IPS-20b (cell line): ENCODE data around the gene SRGAP1.
"Not testable (repeated sequence)": the region's sequence is repeated elsewhere in the genome, so short reads cannot be mapped to it uniquely, and the experiment has no call there.

ENCODE experiments used
- H3K27ac ChIP-seq: one replicate; pipeline ENCODE4 v1.5.1; 2013; ENCODE audit warnings: low read length
- H3K27me3 ChIP-seq: 2 replicates; pipeline ENCODE4 v1.6.1; 2013; ENCODE audit warnings: mild to moderate bottlenecking, low read length, inconsistent platforms; ENCODE audit not compliant: insufficient read depth
- H3K36me3 ChIP-seq: 2 replicates; pipeline ENCODE4 v1.6.1; 2013; ENCODE audit warnings: low read depth, mild to moderate bottlenecking, inconsistent platforms, low read length, moderate library complexity; ENCODE audit not compliant: insufficient read depth
- H3K4me1 ChIP-seq: 2 replicates; pipeline ENCODE4 v1.6.1; 2013; ENCODE audit warnings: mild to moderate bottlenecking, control low read depth, inconsistent platforms, low read length, moderate library complexity; ENCODE audit not compliant: insufficient read depth
- H3K4me3 ChIP-seq: 2 replicates; pipeline ENCODE4 v1.5.1; 2013; ENCODE audit warnings: mild to moderate bottlenecking, low read length, inconsistent platforms
- H3K9ac ChIP-seq: 2 replicates; pipeline ENCODE4 v1.6.1; 2013; ENCODE audit warnings: low read depth, mild to moderate bottlenecking, inconsistent platforms, low read length, moderate library complexity
- H3K9me3 ChIP-seq: 2 replicates; pipeline ENCODE4 v1.6.1; 2013; ENCODE audit warnings: mild to moderate bottlenecking, low read depth, low read length, inconsistent platforms; ENCODE audit not compliant: insufficient read depth

SRGAP1 gene

GRCh38 chr12:63855299-63855698 lies 10.8 kb downstream of the SRGAP1 start:
- H3K27ac ChIP-seq, result no peak overlapping the region

DNA sequence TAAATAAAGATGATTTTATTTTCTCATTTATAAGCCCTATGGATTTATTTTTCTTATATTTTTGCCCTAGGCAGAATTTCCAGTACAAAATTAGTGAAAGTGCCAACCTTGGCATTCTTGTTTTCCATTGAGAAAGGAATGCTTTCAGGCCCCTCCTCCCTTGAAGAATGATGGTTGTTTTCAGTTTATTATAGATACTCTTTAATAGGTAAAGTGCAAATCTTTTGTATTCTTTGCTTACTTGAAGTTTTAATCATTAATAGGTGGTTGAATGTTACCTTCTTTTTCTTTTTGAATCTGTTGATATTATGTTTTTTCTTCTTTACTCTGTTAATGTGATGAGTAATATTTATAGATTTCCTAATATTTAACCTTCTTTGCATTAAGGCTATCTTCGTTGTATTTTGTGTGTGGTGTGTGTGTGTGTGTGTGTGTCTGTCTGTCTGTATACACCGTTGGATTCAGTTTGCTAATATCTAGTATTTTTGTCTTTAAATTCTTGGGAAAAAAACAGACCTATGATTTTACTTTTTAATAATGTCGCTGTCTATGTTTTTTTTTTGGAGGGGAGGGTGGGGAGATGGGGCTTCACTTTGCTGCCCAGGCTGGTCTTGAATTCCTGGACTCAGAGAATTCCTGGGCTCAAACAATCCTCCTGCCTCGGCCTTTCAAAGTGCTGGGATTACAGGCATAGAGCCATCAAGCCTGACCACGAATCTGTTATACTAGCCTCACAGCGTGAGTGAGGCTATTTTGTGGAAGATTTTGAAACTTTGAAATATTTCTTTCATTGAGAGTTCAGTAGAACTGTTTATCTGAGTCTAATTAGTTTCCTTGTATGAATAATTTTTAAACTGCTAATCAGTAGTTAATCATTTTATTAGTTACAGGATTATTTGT lies 13.5 kb downstream of the SRGAP1 start:
- Histone ChIP-seq H3K27ac (no peak overlapping the region), H3K36me3 (no peaks in the 10 kb centered on the region), H3K4me1 (peaks cover 10% of the 10 kb centered on the region), H3K4me3 (no peak overlapping the region), H3K27me3 (no peaks in the 10 kb centered on the region), H3K9me3 (no peaks in the 10 kb centered on the region), H3K9ac (no peak overlapping the region)

More at GRCh38 chr12:63855299-63855698, 10.8 kb downstream of the SRGAP1 start:
- no peaks in the 10 kb centered on the region; the same call in 1 of the 2 replicates for H3K4me1 ChIP-seq
- H3K9me3 ChIP-seq, result no peaks in the 10 kb centered on the region
- no peak overlapping the region for H3K9ac ChIP-seq
- no peaks in the 10 kb centered on the region for H3K36me3 ChIP-seq
- H3K4me3 ChIP-seq, result no peak overlapping the region
- H3K27me3 ChIP-seq, result no peaks in the 10 kb centered on the region

GRCh38 chr12:63859880-63860279 lies 15.4 kb downstream of the SRGAP1 start:
- not testable (repeated sequence) for H3K9ac ChIP-seq, H3K36me3 ChIP-seq, H3K4me3 ChIP-seq, H3K9me3 ChIP-seq, H3K27me3 ChIP-seq, H3K27ac ChIP-seq
- peaks cover 13% of the 10 kb centered on the region; the same call in 1 of the 2 replicates for H3K4me1 ChIP-seq

DNA sequence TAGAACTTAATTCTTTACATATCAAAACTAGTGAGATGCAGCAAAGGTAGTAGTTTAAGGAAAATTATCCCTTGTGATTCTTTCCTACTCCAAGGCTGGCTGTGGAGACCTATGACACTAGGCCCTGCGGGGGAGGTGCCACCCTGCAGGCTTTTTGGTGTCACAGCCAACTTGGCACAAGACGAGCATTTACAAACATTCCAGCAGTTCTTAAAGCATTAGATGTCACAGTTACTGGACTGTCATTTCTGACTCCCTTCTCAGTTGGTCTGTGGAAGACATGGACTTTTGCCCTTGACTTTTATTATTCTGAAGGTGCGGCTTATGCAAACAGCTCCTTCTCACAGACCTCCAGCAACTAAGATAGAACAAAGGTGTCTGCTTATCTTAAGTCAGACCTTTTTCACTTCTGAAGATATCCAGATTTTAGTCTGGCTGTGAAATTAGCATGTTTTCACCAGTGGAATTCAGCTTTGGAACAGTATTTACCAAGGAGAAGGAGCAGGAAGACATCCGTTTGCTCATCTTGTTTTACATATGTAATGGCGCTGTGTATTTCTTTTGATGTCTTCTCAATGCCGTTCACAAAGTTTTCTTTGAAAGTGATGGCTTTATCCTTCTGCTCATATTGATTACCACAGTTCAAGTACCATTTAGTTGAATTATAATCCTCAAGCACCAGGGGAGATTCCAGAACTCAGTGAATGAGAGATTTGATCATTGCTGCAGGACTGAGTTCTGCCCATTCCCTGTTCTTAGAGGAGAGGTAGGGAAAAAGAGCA lies 17.9 kb downstream of the SRGAP1 start:
- Histone ChIP-seq H3K27ac (no peak overlapping the region), H3K9me3 (no peaks in the 10 kb centered on the region), H3K4me1 (peaks cover 21% of the 10 kb centered on the region; the same call in 1 of the 2 replicates), H3K4me3 (peak overlapping the region; percentile 14; the same call in 1 of the 2 replicates), H3K9ac (no peak overlapping the region), H3K27me3 (no peaks in the 10 kb centered on the region), H3K36me3 (no peaks in the 10 kb centered on the region)

DNA sequence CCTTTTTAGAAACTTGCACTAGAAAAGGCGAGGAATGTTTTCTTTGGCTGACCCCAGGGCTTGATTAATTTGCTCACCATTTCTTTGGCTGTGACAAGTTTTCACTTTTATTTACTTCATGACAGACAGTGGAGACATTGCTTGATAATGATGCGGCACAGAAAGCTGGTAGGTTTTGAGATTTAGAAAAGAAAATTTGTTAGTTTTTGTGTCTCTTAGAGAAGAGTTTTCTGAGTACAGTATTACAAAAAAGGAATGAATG lies 18.4 kb downstream of the SRGAP1 start:
- no peak overlapping the region for H3K27ac ChIP-seq
- H3K27me3 ChIP-seq, result no peaks in the 10 kb centered on the region
- H3K9me3 ChIP-seq, result no peaks in the 10 kb centered on the region
- peaks cover 21% of the 10 kb centered on the region; the same call in 1 of the 2 replicates for H3K4me1 ChIP-seq
- H3K36me3 ChIP-seq, result no peaks in the 10 kb centered on the region
- H3K9ac ChIP-seq, result no peak overlapping the region
- no peak overlapping the region for H3K4me3 ChIP-seq

DNA sequence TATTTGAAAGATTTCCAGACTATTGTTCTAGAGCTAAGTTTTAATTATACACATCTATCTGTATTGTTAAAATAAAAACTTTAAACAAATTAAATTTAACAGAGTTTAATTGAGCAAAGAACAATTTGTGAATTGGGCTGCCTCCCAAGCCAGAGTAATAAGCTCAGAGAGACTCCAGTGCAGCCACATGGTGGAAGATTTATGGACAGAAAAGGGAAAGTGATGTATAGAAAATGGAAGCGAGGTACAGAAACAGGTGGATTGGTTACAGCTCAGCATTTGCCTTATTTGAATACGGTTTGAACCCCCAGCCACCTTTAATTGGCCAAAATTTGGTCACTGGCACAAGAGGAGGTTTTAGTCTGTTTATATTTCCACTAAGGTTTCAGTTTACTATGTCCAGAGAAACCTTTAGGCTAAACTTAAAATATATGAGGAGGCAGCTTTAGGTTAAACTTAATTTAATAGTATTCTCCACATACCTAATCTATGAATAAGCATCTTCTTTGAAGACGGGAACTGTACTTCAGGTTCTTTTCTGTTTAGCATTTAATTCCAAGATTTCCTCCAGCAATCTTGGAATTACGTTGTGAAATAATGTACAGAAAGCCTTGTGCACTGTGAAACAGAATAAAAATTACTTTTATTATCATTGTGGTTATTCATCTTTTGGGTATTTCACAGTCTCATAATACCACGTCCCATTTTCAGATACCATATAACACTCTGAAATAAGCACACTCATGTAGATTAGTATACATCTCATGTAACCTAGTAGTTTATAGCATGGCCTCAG lies 19.4 kb downstream of the SRGAP1 start:
- H3K9ac ChIP-seq, result no peak overlapping the region
- H3K4me1 ChIP-seq, result peaks cover 21% of the 10 kb centered on the region; the same call in 1 of the 2 replicates
- no peak overlapping the region for H3K27ac ChIP-seq
- H3K27me3 ChIP-seq, result no peaks in the 10 kb centered on the region
- no peaks in the 10 kb centered on the region for H3K9me3 ChIP-seq
- H3K36me3 ChIP-seq, result no peaks in the 10 kb centered on the region
- H3K4me3 ChIP-seq, result no peak overlapping the region

GRCh38 chr12:63864454-63864706 lies 19.9 kb downstream of the SRGAP1 start:
- Histone ChIP-seq H3K9ac (no peak overlapping the region), H3K4me1 (peaks cover 21% of the 10 kb centered on the region; the same call in 1 of the 2 replicates), H3K4me3 (no peak overlapping the region), H3K36me3 (no peaks in the 10 kb centered on the region), H3K27me3 (no peaks in the 10 kb centered on the region), H3K9me3 (no peaks in the 10 kb centered on the region), H3K27ac (no peak overlapping the region)

GRCh38 chr12:63865448-63865847 lies 20.9 kb downstream of the SRGAP1 start:
- no peaks in the 10 kb centered on the region for H3K27me3 ChIP-seq
- H3K9me3 ChIP-seq, result no peaks in the 10 kb centered on the region
- no peak overlapping the region for H3K9ac ChIP-seq
- no peak overlapping the region for H3K27ac ChIP-seq
- H3K36me3 ChIP-seq, result no peaks in the 10 kb centered on the region
- no peak overlapping the region for H3K4me3 ChIP-seq
- peaks cover 21% of the 10 kb centered on the region; the same call in 1 of the 2 replicates for H3K4me1 ChIP-seq

DNA sequence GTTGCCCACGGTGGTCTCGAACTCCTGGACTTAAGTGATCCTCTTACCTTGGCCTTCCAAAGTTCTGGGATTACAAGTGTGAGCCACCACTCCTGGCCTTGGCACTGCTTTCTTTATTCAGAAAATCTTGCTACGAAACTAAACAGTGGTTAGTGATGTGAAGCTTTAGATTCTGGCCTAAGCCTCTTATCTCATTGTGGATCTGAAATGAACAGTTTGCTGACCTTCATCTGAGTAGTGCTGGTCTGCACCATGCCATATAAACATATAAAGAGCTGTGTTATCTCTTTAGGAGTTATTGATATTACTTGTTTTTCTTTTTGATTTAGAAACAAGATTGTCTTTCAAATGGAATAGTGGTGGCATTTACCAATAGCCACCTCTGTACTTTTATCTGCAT lies 22.6 kb downstream of the SRGAP1 start:
- peaks cover 25% of the 10 kb centered on the region; the same call in 1 of the 2 replicates for H3K4me1 ChIP-seq
- H3K9ac ChIP-seq, result no peak overlapping the region
- no peaks in the 10 kb centered on the region for H3K9me3 ChIP-seq
- H3K27ac ChIP-seq, result no peak overlapping the region
- no peaks in the 10 kb centered on the region for H3K27me3 ChIP-seq
- no peak overlapping the region for H3K4me3 ChIP-seq
- H3K36me3 ChIP-seq, result no peaks in the 10 kb centered on the region

DNA sequence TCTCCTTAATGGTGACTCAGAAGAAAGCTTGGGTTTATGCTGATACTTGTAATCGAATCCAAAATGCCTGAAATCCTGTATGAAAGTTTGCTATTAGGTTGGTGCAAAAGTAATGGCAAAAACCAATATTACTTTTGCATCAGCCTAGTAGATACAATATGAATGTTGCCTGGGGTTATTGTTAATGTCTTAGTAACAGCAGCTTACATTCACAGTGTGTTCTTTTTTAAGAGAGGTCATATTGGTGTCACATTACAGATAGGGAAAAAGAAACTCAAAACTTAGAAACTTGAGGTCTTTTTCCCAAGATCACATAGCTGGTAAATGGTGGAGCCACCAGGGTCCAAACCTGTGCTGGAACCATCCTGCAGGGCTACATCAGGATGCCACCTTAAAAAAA lies 25.2 kb downstream of the SRGAP1 start:
- H3K36me3 ChIP-seq, result no peaks in the 10 kb centered on the region
- no peaks in the 10 kb centered on the region for H3K27me3 ChIP-seq
- peaks cover 13% of the 10 kb centered on the region; the same call in 1 of the 2 replicates for H3K4me1 ChIP-seq
- no peak overlapping the region for H3K9ac ChIP-seq
- no peak overlapping the region for H3K27ac ChIP-seq
- no peaks in the 10 kb centered on the region for H3K9me3 ChIP-seq
- H3K4me3 ChIP-seq, result no peak overlapping the region

DNA sequence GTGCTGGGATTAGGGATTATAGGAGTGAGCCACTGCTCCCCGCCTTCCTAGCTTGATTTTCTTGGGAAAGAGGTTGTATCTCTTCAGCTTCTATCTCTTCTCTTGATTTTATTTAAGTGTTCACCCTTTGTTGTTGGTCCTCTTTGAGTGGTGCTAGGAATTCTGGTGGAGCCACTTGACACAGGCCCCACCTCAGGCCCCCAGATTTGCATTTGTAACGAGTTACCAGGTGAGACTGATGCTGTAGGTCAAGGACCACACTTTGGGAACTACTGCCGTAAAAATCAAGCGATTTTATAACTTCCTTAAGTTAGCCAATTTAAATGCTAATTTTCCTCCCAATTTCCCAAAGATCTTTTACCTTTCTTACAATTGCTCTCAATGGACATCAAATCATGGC lies 26.3 kb downstream of the SRGAP1 start:
- no peaks in the 10 kb centered on the region for H3K36me3 ChIP-seq
- no peak overlapping the region for H3K4me3 ChIP-seq
- no peaks in the 10 kb centered on the region for H3K9me3 ChIP-seq
- H3K27ac ChIP-seq, result no peak overlapping the region
- H3K9ac ChIP-seq, result peak overlapping the region; percentile 24; the same call in 1 of the 2 replicates
- peaks cover 9% of the 10 kb centered on the region; the same call in 1 of the 2 replicates for H3K4me1 ChIP-seq
- no peaks in the 10 kb centered on the region for H3K27me3 ChIP-seq
